NT2/D1 (cell line): ENCODE results near the gene KRTCAP3.

Experiments
- SUZ12 ChIP-seq: IDR thresholded peaks from 2 replicates; pipeline ENCODE4 v1.6.1; 2011; ENCODE audit not compliant: insufficient read length, insufficient read depth; ENCODE audit errors: extremely low read depth
- YY1 ChIP-seq: IDR thresholded peaks from 2 replicates; pipeline ENCODE4 v1.6.1; 2011; ENCODE audit not compliant: insufficient read length, insufficient read depth
- ZNF274 ChIP-seq: IDR thresholded peaks from 2 replicates; pipeline ENCODE4 v1.6.1; 2011; ENCODE audit warnings: mild to moderate bottlenecking, low read depth, low read length

- TF ChIP-seq ZNF274 (no peak), YY1 (no peak), SUZ12 (no peak)
These were observed 18.9 kb downstream of the KRTCAP3 start for GRCh38 chr2:27461118-27461517.
